GM15510 (cell line): ENCODE results near the gene SLC52A3.

Source experiments
- POLR2A ChIP-seq: IDR thresholded peaks from 3 replicates; pipeline ENCODE4 v1.6.1; 2011; ENCODE audit warnings: borderline replicate concordance; ENCODE audit not compliant: insufficient read length; ENCODE audit errors: extremely low read depth

The SLC52A3 gene

DNA sequence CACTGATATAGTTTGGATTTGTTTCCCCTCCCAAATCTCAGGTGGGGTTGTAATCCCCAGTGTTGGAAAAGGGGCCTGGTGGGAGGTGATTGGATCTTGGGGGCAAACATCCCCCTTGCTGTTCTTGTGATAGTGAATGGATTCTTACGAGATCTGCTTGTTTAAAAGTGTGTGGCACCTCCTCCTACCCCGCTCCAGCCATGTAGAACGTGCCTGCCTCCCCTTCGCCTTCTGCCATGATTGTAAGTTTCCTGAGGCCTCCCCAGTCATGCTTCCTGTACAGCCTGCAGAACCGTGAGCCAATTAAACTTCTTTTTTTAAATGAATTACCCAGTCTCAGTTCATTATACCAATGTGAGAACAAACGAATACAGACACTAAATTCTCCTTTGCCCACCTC, 26.7 kb downstream of the SLC52A3 start:
- TF ChIP-seq POLR2A: no peak

- no peak for TF ChIP-seq POLR2A
Observed at GRCh38 chr20:740162-740561, 28.1 kb downstream of the SLC52A3 start.

GRCh38 chr20:739736-740135, 28.6 kb downstream of the SLC52A3 start:
- no peak for TF ChIP-seq POLR2A

- TF ChIP-seq POLR2A: no peak
Observed at GRCh38 chr20:733861-734260, 34.4 kb downstream of the SLC52A3 start.

GRCh38 chr20:732727-733126, 35.6 kb downstream of the SLC52A3 start:
- TF ChIP-seq POLR2A: no peak

DNA sequence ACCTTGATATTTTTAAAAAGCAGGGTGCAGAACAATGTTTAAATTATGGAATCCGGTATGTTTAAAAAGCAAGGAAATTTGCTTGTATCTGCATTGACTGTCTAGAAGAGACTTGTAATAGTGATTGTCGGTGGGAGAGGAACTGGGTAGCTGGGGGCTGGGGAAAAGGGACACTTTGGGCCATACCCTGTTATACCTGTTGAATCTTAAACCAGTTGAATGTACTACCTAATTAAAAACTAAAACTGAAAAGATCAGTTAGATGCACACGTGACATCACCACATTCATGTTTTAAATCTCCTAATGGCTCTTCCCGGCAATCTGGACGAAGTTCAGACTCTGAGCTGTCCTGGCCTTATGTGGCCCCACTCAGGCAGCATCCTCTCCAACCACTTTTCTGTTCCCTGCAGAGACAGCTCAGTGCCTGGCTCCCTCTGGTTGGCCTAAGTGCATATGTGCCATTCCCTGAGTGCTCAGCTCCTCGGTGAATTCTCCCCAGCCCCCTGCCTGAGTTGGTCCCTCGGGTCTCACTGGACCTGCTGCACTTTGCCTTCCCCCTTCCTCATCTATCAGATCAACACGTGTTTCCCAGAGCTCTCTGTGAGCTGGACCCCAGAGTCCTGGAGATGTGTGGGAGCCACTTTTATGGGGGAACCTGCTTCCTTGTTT, 36.3 kb downstream of the SLC52A3 start:
- no peak for TF ChIP-seq POLR2A

GRCh38 chr20:730005-730404, 38.3 kb downstream of the SLC52A3 start:
- TF ChIP-seq POLR2A: no peak

DNA sequence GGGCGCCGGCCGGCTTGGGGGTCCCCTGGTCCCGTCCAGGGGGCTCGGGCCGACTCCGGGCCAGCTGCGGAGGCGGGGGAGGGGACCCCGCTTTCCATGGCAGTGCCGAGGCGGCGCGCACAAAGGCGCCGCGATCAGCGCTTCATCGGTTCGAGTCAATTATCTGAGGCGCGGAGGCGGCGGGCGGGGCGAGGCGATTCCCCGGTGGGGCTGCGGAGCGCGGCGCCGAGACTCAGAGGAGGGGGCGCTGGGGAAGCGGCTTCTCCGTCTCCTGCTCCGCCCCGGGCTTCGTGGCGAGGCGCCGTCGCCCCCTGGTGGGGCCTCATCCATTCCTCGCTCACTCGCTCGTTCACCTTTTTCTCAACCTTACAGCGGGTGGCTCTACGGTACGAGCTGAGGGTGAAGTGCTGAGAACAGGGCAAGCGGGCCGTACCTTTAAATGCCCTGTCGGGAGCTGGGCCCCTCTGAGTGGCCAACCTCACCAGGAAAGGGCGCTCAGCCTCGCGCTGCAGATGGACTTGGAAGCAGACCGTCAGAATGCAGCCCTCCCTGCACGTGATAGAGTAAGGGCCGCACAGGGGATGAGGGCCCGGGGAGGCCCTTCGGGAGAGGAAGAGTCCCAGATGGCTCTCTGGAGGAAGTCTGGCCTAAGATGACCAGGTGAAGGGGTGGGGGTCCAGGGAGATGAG, 39.9 kb downstream of the SLC52A3 start:
- TF ChIP-seq POLR2A: no peak

DNA sequence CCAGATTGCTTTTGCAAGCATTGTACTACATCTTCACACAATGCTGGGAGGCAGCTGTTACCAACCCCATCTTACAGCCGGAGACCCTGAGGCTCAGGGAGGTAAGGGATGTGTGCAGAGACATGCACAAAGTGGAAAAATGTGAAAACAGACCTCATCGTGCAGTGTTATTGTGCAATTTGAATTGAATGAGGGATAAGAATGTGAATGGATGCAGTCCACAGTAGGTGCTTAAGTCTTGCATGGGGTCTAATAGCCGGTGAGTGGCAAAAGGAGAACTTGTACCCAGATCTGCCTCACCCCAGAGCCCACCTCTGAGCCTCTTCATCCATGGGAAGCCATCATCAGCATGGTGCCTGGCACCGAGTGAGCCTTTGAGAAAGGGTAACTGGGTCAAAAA, 42.1 kb downstream of the SLC52A3 start:
- TF ChIP-seq POLR2A: no peak

GRCh38 chr20:725491-725890, 42.8 kb downstream of the SLC52A3 start:
- no peak for TF ChIP-seq POLR2A

GRCh38 chr20:723756-724155, 44.5 kb downstream of the SLC52A3 start:
- TF ChIP-seq POLR2A: no peak

DNA sequence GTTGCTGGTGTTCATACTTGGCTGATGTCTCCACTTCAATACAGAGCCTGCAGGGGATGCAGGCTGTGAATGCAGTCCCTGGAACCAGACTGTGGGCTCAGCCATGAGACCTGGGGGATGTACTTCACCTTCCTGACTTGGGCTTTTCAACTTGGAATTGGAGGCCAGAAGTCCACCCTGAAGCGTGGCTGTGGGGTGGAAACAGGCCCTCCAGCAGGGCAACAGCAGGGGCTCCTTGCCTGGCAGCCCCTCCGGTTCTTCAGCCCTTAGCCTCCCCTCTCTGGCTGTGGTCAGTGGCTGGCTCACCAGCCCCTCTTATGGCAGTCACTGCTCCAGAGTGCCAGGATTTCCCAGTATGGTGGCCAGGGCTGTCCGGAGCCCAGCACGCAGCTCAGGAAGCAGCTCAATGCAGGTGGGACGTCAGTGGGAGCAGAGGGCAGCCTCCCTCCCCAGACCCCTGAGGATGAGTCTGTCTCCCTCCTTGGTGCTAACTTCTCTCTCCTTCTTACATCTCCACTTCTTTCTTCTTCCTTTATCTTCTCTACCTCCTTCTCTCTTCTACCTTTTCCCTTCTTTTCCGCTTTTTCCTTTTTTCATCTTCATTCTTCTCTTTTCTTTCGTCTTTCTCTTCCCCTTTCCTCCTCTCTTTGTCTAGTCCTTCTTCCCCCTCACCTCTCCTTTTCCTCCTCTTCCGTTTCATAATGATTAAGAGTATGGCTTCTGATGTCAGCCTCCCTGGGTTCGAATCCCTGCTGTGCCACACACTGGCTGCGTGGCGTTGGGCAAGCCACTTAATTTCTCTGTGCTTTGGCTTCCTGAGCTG, 45.3 kb downstream of the SLC52A3 start:
- no peak for TF ChIP-seq POLR2A

DNA sequence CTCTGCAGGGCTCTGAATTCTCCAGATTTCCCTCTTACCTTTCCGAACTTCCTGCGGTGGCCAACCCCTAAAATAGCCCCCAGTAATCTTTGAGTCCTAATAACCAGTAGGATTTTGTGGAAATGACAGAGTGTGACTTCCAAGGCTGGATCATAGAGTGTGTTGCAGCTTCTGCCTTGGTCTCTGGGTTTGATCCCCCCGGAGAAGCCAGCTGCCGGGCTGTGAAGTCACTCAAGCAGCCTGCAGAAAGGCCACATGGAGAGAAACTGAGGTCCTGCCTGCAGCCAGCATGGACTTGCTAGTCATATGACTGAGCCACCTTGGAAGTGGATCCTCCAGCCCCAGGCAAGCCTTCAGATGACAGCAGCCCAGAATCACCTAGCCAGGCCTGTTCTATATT, 46.4 kb downstream of the SLC52A3 start:
- TF ChIP-seq POLR2A: no peak

GRCh38 chr20:719816-720215, 48.5 kb downstream of the SLC52A3 start:
- TF ChIP-seq POLR2A: no peak

GRCh38 chr20:719068-719467, 49.2 kb downstream of the SLC52A3 start:
- TF ChIP-seq POLR2A: no peak
